C4-2B (cell line): Measurements from ENCODE around the gene ELL.

Source experiments
- ZFX ChIP-seq: fragments of 450-650 bp; IDR thresholded peaks from 2 replicates; pipeline ENCODE4 v1.6.1; 2017
- TF ChIP-seq, protein P1 (sequence below): fragments of 450-650 bp; conservative IDR thresholded peaks from 2 replicates; pipeline ENCODE4 v1.5.1; 2017; ENCODE audit warnings: mild to moderate bottlenecking

DNA sequence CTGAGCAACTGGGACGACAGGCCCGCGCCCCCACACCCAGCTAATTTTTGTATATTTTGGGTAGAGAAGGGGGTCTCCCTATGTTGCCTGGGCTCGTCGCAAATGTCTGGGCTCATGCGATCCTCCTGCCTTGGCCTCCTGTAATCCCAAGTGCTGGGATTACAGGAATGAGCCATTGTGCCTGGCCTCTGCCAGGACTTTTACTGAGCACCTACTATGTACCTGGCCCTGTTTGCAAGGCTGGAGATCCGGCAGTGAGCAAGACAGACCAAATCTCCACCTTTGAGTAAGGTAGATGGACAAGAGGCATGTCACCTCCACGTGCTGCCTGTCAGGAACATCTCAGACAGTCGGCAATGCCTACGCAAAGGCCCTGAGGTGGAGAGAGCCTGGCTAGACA is 14.6 kb upstream of the ELL start:
- TF ChIP-seq, protein P1, sequence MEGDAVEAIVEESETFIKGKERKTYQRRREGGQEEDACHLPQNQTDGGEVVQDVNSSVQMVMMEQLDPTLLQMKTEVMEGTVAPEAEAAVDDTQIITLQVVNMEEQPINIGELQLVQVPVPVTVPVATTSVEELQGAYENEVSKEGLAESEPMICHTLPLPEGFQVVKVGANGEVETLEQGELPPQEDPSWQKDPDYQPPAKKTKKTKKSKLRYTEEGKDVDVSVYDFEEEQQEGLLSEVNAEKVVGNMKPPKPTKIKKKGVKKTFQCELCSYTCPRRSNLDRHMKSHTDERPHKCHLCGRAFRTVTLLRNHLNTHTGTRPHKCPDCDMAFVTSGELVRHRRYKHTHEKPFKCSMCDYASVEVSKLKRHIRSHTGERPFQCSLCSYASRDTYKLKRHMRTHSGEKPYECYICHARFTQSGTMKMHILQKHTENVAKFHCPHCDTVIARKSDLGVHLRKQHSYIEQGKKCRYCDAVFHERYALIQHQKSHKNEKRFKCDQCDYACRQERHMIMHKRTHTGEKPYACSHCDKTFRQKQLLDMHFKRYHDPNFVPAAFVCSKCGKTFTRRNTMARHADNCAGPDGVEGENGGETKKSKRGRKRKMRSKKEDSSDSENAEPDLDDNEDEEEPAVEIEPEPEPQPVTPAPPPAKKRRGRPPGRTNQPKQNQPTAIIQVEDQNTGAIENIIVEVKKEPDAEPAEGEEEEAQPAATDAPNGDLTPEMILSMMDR, result no peak
- no peak for TF ChIP-seq ZFX
